ENCODE results near the gene FOXN3. TPM values are rescaled to one million over a fixed set of nuclear protein-coding genes. Genes with fewer than 3 reads are reported as not detected.

Gene FOXN3
- polyA plus RNA-seq, 1 donor from 2014 or later: 10.3 TPM

DNA sequence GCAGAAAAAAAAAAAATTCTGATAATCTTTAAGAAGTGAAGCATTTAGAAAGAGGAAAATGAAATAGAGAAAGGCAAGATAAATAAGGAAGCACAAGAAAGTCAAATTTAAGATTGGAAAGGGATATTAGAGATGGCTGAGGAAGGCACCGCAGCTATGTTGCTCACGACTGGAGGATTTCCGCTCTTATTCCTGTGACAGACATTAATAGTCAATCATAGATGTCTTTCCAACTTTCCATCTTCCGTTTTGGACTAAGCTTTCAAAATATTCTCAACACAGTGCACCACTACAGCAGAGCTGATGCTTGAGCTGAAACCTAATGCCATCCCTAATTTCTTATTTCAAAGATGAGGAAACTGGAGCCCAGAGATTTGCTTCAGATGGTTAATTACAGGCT, 290.6 kb downstream of the FOXN3 start:
- TF ChIP-seq, protein P1, sequence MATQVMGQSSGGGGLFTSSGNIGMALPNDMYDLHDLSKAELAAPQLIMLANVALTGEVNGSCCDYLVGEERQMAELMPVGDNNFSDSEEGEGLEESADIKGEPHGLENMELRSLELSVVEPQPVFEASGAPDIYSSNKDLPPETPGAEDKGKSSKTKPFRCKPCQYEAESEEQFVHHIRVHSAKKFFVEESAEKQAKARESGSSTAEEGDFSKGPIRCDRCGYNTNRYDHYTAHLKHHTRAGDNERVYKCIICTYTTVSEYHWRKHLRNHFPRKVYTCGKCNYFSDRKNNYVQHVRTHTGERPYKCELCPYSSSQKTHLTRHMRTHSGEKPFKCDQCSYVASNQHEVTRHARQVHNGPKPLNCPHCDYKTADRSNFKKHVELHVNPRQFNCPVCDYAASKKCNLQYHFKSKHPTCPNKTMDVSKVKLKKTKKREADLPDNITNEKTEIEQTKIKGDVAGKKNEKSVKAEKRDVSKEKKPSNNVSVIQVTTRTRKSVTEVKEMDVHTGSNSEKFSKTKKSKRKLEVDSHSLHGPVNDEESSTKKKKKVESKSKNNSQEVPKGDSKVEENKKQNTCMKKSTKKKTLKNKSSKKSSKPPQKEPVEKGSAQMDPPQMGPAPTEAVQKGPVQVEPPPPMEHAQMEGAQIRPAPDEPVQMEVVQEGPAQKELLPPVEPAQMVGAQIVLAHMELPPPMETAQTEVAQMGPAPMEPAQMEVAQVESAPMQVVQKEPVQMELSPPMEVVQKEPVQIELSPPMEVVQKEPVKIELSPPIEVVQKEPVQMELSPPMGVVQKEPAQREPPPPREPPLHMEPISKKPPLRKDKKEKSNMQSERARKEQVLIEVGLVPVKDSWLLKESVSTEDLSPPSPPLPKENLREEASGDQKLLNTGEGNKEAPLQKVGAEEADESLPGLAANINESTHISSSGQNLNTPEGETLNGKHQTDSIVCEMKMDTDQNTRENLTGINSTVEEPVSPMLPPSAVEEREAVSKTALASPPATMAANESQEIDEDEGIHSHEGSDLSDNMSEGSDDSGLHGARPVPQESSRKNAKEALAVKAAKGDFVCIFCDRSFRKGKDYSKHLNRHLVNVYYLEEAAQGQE (IDR thresholded peaks at IDR 0.05; ENCODE audit: borderline replicate concordance): no peak
- TF ChIP-seq EZH2 (IDR thresholded peaks at IDR 0.05; ENCODE audit: borderline replicate concordance, insufficient read depth, low read length, poor library complexity, severe bottlenecking): no peak
- no peaks in the 10 kb centered on the region for H3F3A ChIP-seq (ENCODE audit: insufficient read depth, low read length, poor library complexity, severe bottlenecking)
- no peak overlapping the region for H3K4me3 ChIP-seq (ENCODE audit: low read length)
- no peak overlapping the region for H2AFZ ChIP-seq (ENCODE audit: low read depth, low read length)
- no peak overlapping the region for H3K27ac ChIP-seq (ENCODE audit: low read length)
- no peaks in the 10 kb centered on the region for H3K9me2 ChIP-seq (ENCODE audit: insufficient read depth, low read length)
- H3K9ac ChIP-seq (ENCODE audit: low read length): no peak overlapping the region
- no peaks in the 10 kb centered on the region for H3K79me2 ChIP-seq (replicated peaks; ENCODE audit: insufficient read depth, low read length)
- H3K36me3 ChIP-seq (ENCODE audit: insufficient read depth, low read length): no peaks in the 10 kb centered on the region
- H3K4me2 ChIP-seq (ENCODE audit: low read length): no peak overlapping the region
- no peaks in the 10 kb centered on the region for H4K20me1 ChIP-seq (ENCODE audit: insufficient read depth)
- H3K27me3 ChIP-seq (ENCODE audit: insufficient read depth, low read depth, low read length): no peaks in the 10 kb centered on the region
- H3K9me3 ChIP-seq (ENCODE audit: low read length): no peaks in the 10 kb centered on the region

DNA sequence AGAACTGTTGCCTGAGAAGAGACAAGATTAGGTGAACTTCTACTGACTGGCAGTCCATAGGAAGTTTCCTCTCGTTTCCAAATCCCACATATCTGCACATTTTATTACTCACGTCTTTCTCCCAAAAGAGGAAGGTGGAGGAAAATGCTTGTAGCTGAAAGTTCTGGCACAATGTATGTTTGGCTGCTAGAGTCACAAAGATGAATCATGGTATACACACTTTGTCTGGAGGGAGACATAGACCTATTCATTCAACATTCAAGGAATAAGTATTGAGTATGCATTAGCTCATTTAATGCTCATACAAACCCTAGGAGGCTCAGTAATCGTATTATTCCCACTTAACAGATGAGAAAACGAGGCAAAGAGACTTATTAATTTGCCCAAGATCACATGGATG, 291.8 kb downstream of the FOXN3 start:
- Histone ChIP-seq H3K9me3 (ENCODE audit: low read length) (no peaks in the 10 kb centered on the region), H3K27ac (ENCODE audit: low read length) (no peak overlapping the region), H3K36me3 (ENCODE audit: insufficient read depth, low read length) (no peaks in the 10 kb centered on the region), H3K4me3 (ENCODE audit: low read length) (no peak overlapping the region), H4K20me1 (ENCODE audit: insufficient read depth) (no peaks in the 10 kb centered on the region), H3F3A (ENCODE audit: insufficient read depth, low read length, poor library complexity, severe bottlenecking) (no peaks in the 10 kb centered on the region), H3K79me2 (replicated peaks; ENCODE audit: insufficient read depth, low read length) (no peaks in the 10 kb centered on the region), H3K4me2 (ENCODE audit: low read length) (no peak overlapping the region), H3K9me2 (ENCODE audit: insufficient read depth, low read length) (no peaks in the 10 kb centered on the region), H2AFZ (ENCODE audit: low read depth, low read length) (no peak overlapping the region), H3K9ac (ENCODE audit: low read length) (no peak overlapping the region), H3K27me3 (ENCODE audit: insufficient read depth, low read depth, low read length) (no peaks in the 10 kb centered on the region)
- TF ChIP-seq TAF1 (IDR thresholded peaks at IDR 0.05; ENCODE audit: low read depth) (no peak), SMC3 (conservative IDR thresholded peaks at IDR 0.05; ENCODE audit: poor library complexity) (no peak), MXI1 (conservative IDR thresholded peaks at IDR 0.05; ENCODE audit: poor library complexity, severe bottlenecking) (no peak), EZH2 (IDR thresholded peaks at IDR 0.05; ENCODE audit: borderline replicate concordance, insufficient read depth, low read length, poor library complexity, severe bottlenecking) (no peak)

DNA sequence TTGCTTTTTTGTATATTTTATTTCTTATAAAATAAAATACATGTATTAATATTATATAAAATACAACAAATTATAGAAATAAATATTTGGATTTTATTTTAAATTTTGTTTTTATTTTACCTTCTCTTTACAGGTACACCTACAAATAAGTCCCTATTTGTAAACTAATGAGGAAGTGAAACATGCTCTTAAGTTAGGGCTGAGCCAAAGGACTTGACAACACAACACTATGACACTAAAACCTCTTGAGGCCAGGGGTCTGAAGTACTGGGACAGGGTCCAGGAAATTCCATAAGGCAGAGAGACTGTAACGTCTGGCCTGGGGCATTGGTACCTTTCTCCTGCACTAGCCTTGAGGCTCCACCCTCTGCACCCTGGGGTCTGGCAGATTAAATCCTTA, 293.2 kb downstream of the FOXN3 start:
- Histone ChIP-seq H3K9ac (ENCODE audit: low read length) (no peak overlapping the region), H3K79me2 (replicated peaks; ENCODE audit: insufficient read depth, low read length) (no peaks in the 10 kb centered on the region), H4K20me1 (ENCODE audit: insufficient read depth) (no peaks in the 10 kb centered on the region), H3K9me3 (ENCODE audit: low read length) (no peaks in the 10 kb centered on the region), H3K9me2 (ENCODE audit: insufficient read depth, low read length) (no peaks in the 10 kb centered on the region), H3K36me3 (ENCODE audit: insufficient read depth, low read length) (no peaks in the 10 kb centered on the region), H3K27me3 (ENCODE audit: insufficient read depth, low read depth, low read length) (no peaks in the 10 kb centered on the region), H3F3A (ENCODE audit: insufficient read depth, low read length, poor library complexity, severe bottlenecking) (no peaks in the 10 kb centered on the region), H3K4me2 (ENCODE audit: low read length) (no peak overlapping the region), H2AFZ (ENCODE audit: low read depth, low read length) (no peak overlapping the region), H3K27ac (ENCODE audit: low read length) (no peak overlapping the region), H3K4me3 (ENCODE audit: low read length) (no peak overlapping the region)
- TF ChIP-seq POLR2AphosphoS5 (IDR thresholded peaks at IDR 0.05) (no peak), SMC3 (conservative IDR thresholded peaks at IDR 0.05; ENCODE audit: poor library complexity) (no peak), MXI1 (conservative IDR thresholded peaks at IDR 0.05; ENCODE audit: poor library complexity, severe bottlenecking) (no peak), RAD21 (conservative IDR thresholded peaks at IDR 0.05) (no peak), EZH2 (IDR thresholded peaks at IDR 0.05; ENCODE audit: borderline replicate concordance, insufficient read depth, low read length, poor library complexity, severe bottlenecking) (no peak), EP300 (conservative IDR thresholded peaks at IDR 0.05; ENCODE audit: poor library complexity, severe bottlenecking) (no peak), TAF1 (IDR thresholded peaks at IDR 0.05; ENCODE audit: low read depth) (no peak)
- TF ChIP-seq, protein P1 (IDR thresholded peaks at IDR 0.05; ENCODE audit: borderline replicate concordance): no peak
- TF ChIP-seq, protein P2, sequence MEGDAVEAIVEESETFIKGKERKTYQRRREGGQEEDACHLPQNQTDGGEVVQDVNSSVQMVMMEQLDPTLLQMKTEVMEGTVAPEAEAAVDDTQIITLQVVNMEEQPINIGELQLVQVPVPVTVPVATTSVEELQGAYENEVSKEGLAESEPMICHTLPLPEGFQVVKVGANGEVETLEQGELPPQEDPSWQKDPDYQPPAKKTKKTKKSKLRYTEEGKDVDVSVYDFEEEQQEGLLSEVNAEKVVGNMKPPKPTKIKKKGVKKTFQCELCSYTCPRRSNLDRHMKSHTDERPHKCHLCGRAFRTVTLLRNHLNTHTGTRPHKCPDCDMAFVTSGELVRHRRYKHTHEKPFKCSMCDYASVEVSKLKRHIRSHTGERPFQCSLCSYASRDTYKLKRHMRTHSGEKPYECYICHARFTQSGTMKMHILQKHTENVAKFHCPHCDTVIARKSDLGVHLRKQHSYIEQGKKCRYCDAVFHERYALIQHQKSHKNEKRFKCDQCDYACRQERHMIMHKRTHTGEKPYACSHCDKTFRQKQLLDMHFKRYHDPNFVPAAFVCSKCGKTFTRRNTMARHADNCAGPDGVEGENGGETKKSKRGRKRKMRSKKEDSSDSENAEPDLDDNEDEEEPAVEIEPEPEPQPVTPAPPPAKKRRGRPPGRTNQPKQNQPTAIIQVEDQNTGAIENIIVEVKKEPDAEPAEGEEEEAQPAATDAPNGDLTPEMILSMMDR (IDR thresholded peaks at IDR 0.05; ENCODE audit: poor library complexity, severe bottlenecking): no peak

Measured in neural cell (in vitro differentiated cells).